Esophagus muscularis mucosa (tissue), 3 donors: ENCODE results near the gene HLA-DMA.

Experiments
- CTCF ChIP-seq, 3 experiments: fragments of 200-600 bp in 2 of 3; fragments of 450-650 bp in 1 of 3; sonication (generic) in 2 of 3; IDR thresholded peaks; one replicate each; pipeline ENCODE4 v1.5.1; 2017 to 2019; ENCODE audit warnings: antibody characterized with exemption in 3 of 3, mild to moderate bottlenecking in 2 of 3, moderate library complexity in 1 of 3
- POLR2A ChIP-seq: fragments of 450-650 bp; IDR thresholded peaks from one replicate; pipeline ENCODE4 v1.6.1; 2017; ENCODE audit warnings: antibody characterized with exemption, moderate library complexity, mild to moderate bottlenecking, low read depth
- POLR2AphosphoS5 ChIP-seq, 2 donors: sonication (generic); formaldehyde crosslinking; IDR thresholded peaks; one replicate each; pipeline ENCODE4 v1.6.1; 2017; ENCODE audit warnings: antibody characterized with exemption in 2 of 2

DNA sequence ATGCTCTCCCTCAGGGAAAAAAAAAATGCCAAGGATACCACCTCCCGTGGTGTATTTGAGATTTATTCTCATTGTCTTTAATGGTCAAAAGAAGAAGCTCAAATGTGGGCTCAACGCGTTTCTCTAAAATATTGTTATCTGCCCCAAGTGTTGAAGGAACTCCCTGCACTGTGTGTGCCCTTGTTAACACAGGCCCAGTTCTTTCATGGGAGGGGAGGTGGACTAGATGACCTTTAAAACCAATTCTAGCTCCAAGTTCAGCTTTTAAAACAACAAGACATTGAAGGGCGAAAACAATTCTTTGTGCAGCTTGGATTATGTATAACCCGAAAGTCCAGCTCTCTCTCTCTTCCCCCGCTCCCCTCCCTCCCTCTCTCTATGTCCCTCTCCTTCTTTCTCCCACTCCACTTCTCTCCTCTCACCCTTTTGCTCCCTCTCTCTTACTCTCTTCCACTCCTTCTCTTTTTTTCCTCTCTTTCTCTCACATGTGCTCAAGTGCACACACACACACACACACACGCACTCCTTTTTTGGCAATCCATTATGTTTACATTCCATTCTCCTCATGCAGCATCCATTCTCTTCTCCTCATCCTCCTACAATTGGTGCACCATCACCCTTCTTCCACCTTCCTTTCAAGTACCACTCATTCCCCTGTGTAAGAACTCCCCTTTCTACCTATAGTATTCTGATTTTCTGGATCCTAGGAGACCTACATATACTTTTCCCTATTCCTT lies 20.6 kb downstream of the HLA-DMA start:
- TF ChIP-seq CTCF (IDR thresholded peaks at IDR 0.05) (no peak), POLR2A (no peak), POLR2AphosphoS5 (IDR thresholded peaks at IDR 0.05) (no peak)
